ENCODE results near the gene MRPL36. TPM values are rescaled to one million over a fixed set of nuclear protein-coding genes. Genes with fewer than 3 reads are reported as not detected.
A peak's percentile ranks its signal among the peaks of the same experiment; 100 is the strongest.
"Not testable (repeated sequence)": the region's sequence is repeated elsewhere in the genome, so short reads cannot be mapped to it uniquely, and the experiment has no call there.

The MRPL36 gene
- total and polyA plus RNA-seq, 4 experiments from 2014 or later, result 30.7 to 85.1 (median 54.7) TPM

GRCh38 chr5:1803192-1803591 lies 3.6 kb upstream of the MRPL36 start:
- H3K36me3 ChIP-seq (ENCODE audit: insufficient read depth, low read length), result peaks cover 57% of the 10 kb centered on the region
- POLR2A ChIA-PET (ENCODE audit: partially characterized antibody), result interaction anchor here (3.1 kb wide), 1 partner anchor 10 kb away, joined by 47 read pairs; no protein-coding TSS in a partner anchor
- intact Hi-C loops (cut with micrococcal nuclease), result loop anchor here (5.0 kb wide), 1 partner anchor 66 kb away; no protein-coding TSS in a partner anchor

GRCh38 chr5:1801967-1802295 lies 2.3 kb upstream of the MRPL36 start:
- no peaks in the 10 kb centered on the region for H3K27me3 Mint-ChIP-seq
- H3K9me3 Mint-ChIP-seq, result no peaks in the 10 kb centered on the region

More at GRCh38 chr5:1803192-1803591, 3.6 kb upstream of the MRPL36 start:
- H3K9me3 Mint-ChIP-seq, result no peaks in the 10 kb centered on the region
- H3K4me1 Mint-ChIP-seq, result peaks cover 27 to 73% (median 49%) of the 10 kb centered on the region in 4 donors
- H3K4me3 ChIP-seq (ENCODE audit: low read length in 2 of 2), result no peak overlapping the region
- CTCF ChIA-PET (ENCODE audit: partially characterized antibody), result interaction anchor here (1.3 kb wide), 1 partner anchor 40 kb away, joined by 4 read pairs; no protein-coding TSS in a partner anchor
- H3K27ac Mint-ChIP-seq, result peak overlapping the region in 5 of 7 donors; percentile 68 to 88 (median 77)
- no peaks in the 10 kb centered on the region for H3K27me3 ChIP-seq (ENCODE audit: insufficient read depth, low read length)
- DNase-seq, result no peak
- H3K27ac ChIP-seq (ENCODE audit: low read depth, low read length), result no peak overlapping the region
- peaks cover 47% of the 10 kb centered on the region for H3K4me1 ChIP-seq (ENCODE audit: insufficient read depth, low read length)
- peaks cover 41 to 74% of the 10 kb centered on the region in 2 donors for H3K36me3 Mint-ChIP-seq
- H3K9me3 ChIP-seq (ENCODE audit: control insufficient read depth in 1 of 2, low read length in 2 of 2), result no peaks in the 10 kb centered on the region
- H3K4me3 Mint-ChIP-seq, result peak overlapping the region; percentile 47 to 99 (median 60)
- no peaks in the 10 kb centered on the region for H3K27me3 Mint-ChIP-seq

GRCh38 chr5:1801222-1801966 lies 1.8 kb upstream of the MRPL36 start, which contains the start of gene NDUFS6:
NDUFS6 (plus strand) TSS chr5:1801407; CDS start chr5:1801418, 11 bp downstream.
- peaks cover 29 to 69% of the 10 kb centered on the region in 2 donors for H3K36me3 Mint-ChIP-seq
- peak within 1 kb of the TSS; percentile 94 to 99 (median 96) for H3K4me3 Mint-ChIP-seq
- CTCF ChIA-PET (ENCODE audit: partially characterized antibody), result interaction anchor here (1.3 to 2.6 kb wide), 3 partner anchors 9 to 63 kb away, joined by 5 to 10 read pairs (median 8); no protein-coding TSS in a partner anchor
- H3K4me3 ChIP-seq (ENCODE audit: low read length in 2 of 2), result peak within 1 kb of the TSS; percentile 93 to 97
- DNase-seq, result peak; percentile 65 to 78 (median 76)
- H3K27me3 Mint-ChIP-seq, result no peaks in the 10 kb centered on the region
- peaks cover 48% of the 10 kb centered on the region for H3K36me3 ChIP-seq (ENCODE audit: insufficient read depth, low read length)
- H3K9me3 ChIP-seq (ENCODE audit: control insufficient read depth in 1 of 2, low read length in 2 of 2), result no peaks in the 10 kb centered on the region
- no peaks in the 10 kb centered on the region for H3K9me3 Mint-ChIP-seq
- intact Hi-C loops (cut with micrococcal nuclease), result loop anchor here (1.0 to 5.0 kb wide), 4 partner anchors 9 to 277 kb away; no protein-coding TSS in a partner anchor
- POLR2A ChIA-PET (ENCODE audit: partially characterized antibody), result interaction anchor here (1.1 to 3.1 kb wide), 5 partner anchors 9 to 167 kb away, joined by 3 to 47 read pairs (median 4); no protein-coding TSS in a partner anchor
- peaks cover 61% of the 10 kb centered on the region for H3K4me1 ChIP-seq (ENCODE audit: insufficient read depth, low read length)
- H3K4me1 Mint-ChIP-seq, result peaks cover 27 to 70% (median 44%) of the 10 kb centered on the region in 4 donors
- H3K27ac ChIP-seq (ENCODE audit: low read depth, low read length), result peak within 1 kb of the TSS; percentile 91
- H3K27me3 ChIP-seq (ENCODE audit: insufficient read depth, low read length), result no peaks in the 10 kb centered on the region
- peak within 1 kb of the TSS; percentile 92 to 100 (median 99) for H3K27ac Mint-ChIP-seq

More at GRCh38 chr5:1801967-1802295, 2.3 kb upstream of the MRPL36 start:
- peak overlapping the region; percentile 93 to 97 for H3K4me3 ChIP-seq (ENCODE audit: low read length in 2 of 2)
- peaks cover 53% of the 10 kb centered on the region for H3K36me3 ChIP-seq (ENCODE audit: insufficient read depth, low read length)
- ChIA-PET POLR2A (ENCODE audit: partially characterized antibody) (interaction anchor here (1.5 to 3.1 kb wide), 2 partner anchors 9 kb away, joined by 4 to 47 read pairs; no protein-coding TSS in a partner anchor), CTCF (ENCODE audit: partially characterized antibody) (interaction anchor here (1.3 to 2.6 kb wide), 3 partner anchors 10 to 64 kb away, joined by 5 to 10 read pairs (median 8); no protein-coding TSS in a partner anchor)
- peak overlapping the region; percentile 91 for H3K27ac ChIP-seq (ENCODE audit: low read depth, low read length)
- H3K27ac Mint-ChIP-seq, result peak overlapping the region; percentile 82 to 99 (median 85)
- DNase-seq, result no peak
- intact Hi-C loops (cut with micrococcal nuclease), result loop anchor here (1.0 to 5.0 kb wide), 4 partner anchors 10 to 278 kb away; no protein-coding TSS in a partner anchor
- no peaks in the 10 kb centered on the region for H3K9me3 ChIP-seq (ENCODE audit: control insufficient read depth in 1 of 2, low read length in 2 of 2)
- no peaks in the 10 kb centered on the region for H3K27me3 ChIP-seq (ENCODE audit: insufficient read depth, low read length)
- peaks cover 31 to 70% (median 48%) of the 10 kb centered on the region in 4 donors for H3K4me1 Mint-ChIP-seq
- H3K4me1 ChIP-seq (ENCODE audit: insufficient read depth, low read length), result peaks cover 57% of the 10 kb centered on the region
- H3K4me3 Mint-ChIP-seq, result peak overlapping the region; percentile 94 to 99 (median 96)
- H3K36me3 Mint-ChIP-seq, result peaks cover 35 to 72% of the 10 kb centered on the region in 2 donors

GRCh38 chr5:1800472-1801221 lies 1.0 kb upstream of the MRPL36 start:
- H3K4me3 Mint-ChIP-seq, result peak overlapping the region; percentile 94 to 99 (median 96)
- H3K27ac Mint-ChIP-seq, result peak overlapping the region; percentile 92 to 100 (median 99)
- H3K27me3 Mint-ChIP-seq, result no peaks in the 10 kb centered on the region
- peak overlapping the region; percentile 91 for H3K27ac ChIP-seq (ENCODE audit: low read depth, low read length)
- H3K36me3 Mint-ChIP-seq, result peaks cover 26 to 65% of the 10 kb centered on the region in 2 donors
- no peaks in the 10 kb centered on the region for H3K27me3 ChIP-seq (ENCODE audit: insufficient read depth, low read length)
- H3K9me3 ChIP-seq (ENCODE audit: control insufficient read depth in 1 of 2, low read length in 2 of 2), result no peaks in the 10 kb centered on the region
- no peaks in the 10 kb centered on the region for H3K9me3 Mint-ChIP-seq
- CTCF ChIA-PET (ENCODE audit: partially characterized antibody), result interaction anchor here (1.8 to 2.6 kb wide), 2 partner anchors 8 to 28 kb away, joined by 8 to 10 read pairs; no protein-coding TSS in a partner anchor
- intact Hi-C loops (cut with micrococcal nuclease), result loop anchor here (1.0 to 5.0 kb wide), 4 partner anchors 8 to 276 kb away; no protein-coding TSS in a partner anchor
- POLR2A ChIA-PET (ENCODE audit: partially characterized antibody), result interaction anchor here (0.9 to 3.1 kb wide), 12 partner anchors 8 to 488 kb away, joined by 3 to 47 read pairs (median 4); no protein-coding TSS in a partner anchor
- DNase-seq, result peak; percentile 60 to 81 (median 70)
- peaks cover 61% of the 10 kb centered on the region for H3K4me1 ChIP-seq (ENCODE audit: insufficient read depth, low read length)
- peaks cover 26 to 70% (median 43%) of the 10 kb centered on the region in 4 donors for H3K4me1 Mint-ChIP-seq
- H3K4me3 ChIP-seq (ENCODE audit: low read length in 2 of 2), result peak overlapping the region; percentile 93 to 97
- peaks cover 41% of the 10 kb centered on the region for H3K36me3 ChIP-seq (ENCODE audit: insufficient read depth, low read length)

GRCh38 chr5:1799110-1799601 lies 481 bp downstream of the MRPL36 start:
- Mint-ChIP-seq H3K36me3 (peaks cover 17 to 50% of the 10 kb centered on the region in 2 donors), H3K9me3 (peaks cover 0 to 1% (median 0%) of the 10 kb centered on the region in 8 donors), H3K27ac (peak overlapping the region; percentile 48 to 99 (median 82)), H3K4me3 (peak overlapping the region; percentile 78 to 98 (median 89)), H3K27me3 (no peaks in the 10 kb centered on the region), H3K4me1 (peaks cover 28 to 76% (median 50%) of the 10 kb centered on the region in 4 donors)
- ChIA-PET POLR2A (ENCODE audit: partially characterized antibody) (interaction anchor here (1.8 to 3.0 kb wide), 2 partner anchors 9 to 22 kb away, joined by 6 to 15 read pairs; no protein-coding TSS in a partner anchor), CTCF (ENCODE audit: partially characterized antibody) (no interaction called here)
- intact Hi-C loops (cut with micrococcal nuclease), result loop anchor here (10.0 kb wide), 1 partner anchor 454 kb away; the partner anchor contains the start of gene CLPTM1L
- peak overlapping the region; percentile 91 for H3K27ac ChIP-seq (ENCODE audit: low read depth, low read length)
- H3K4me1 ChIP-seq (ENCODE audit: insufficient read depth, low read length), result peaks cover 61% of the 10 kb centered on the region
- DNase-seq, result peak in 3 of 5 donors; percentile 22 to 52 (median 32)
- H3K36me3 ChIP-seq (ENCODE audit: insufficient read depth, low read length), result peaks cover 26% of the 10 kb centered on the region
- no peaks in the 10 kb centered on the region for H3K27me3 ChIP-seq (ENCODE audit: insufficient read depth, low read length)
- peak overlapping the region; percentile 69 to 93 for H3K4me3 ChIP-seq (ENCODE audit: low read length in 2 of 2)
- no peaks in the 10 kb centered on the region for H3K9me3 ChIP-seq (ENCODE audit: control insufficient read depth in 1 of 2, low read length in 2 of 2)

GRCh38 chr5:1798589-1798988 lies 1.0 kb downstream of the MRPL36 start:
- peaks cover 62% of the 10 kb centered on the region for H3K4me1 ChIP-seq (ENCODE audit: insufficient read depth, low read length)

More at GRCh38 chr5:1798589-1798988, 1.0 kb downstream of the MRPL36 start:
- intact Hi-C loops (cut with micrococcal nuclease), result loop anchor here (10.0 kb wide), 1 partner anchor 454 kb away; the partner anchor contains the start of gene CLPTM1L
- H3K4me3 Mint-ChIP-seq, result peak overlapping the region; percentile 78 to 98 (median 89)
- POLR2A ChIA-PET (ENCODE audit: partially characterized antibody), result interaction anchor here (1.8 to 3.0 kb wide), 2 partner anchors 9 to 22 kb away, joined by 6 to 15 read pairs; no protein-coding TSS in a partner anchor
- H3K27me3 ChIP-seq (ENCODE audit: insufficient read depth, low read length); H3K9me3 ChIP-seq (ENCODE audit: control insufficient read depth in 1 of 2, low read length in 2 of 2); H3K9me3 Mint-ChIP-seq; H3K27me3 Mint-ChIP-seq; CTCF ChIA-PET (ENCODE audit: partially characterized antibody); DNase-seq; H3K27ac ChIP-seq (ENCODE audit: low read depth, low read length): not testable (repeated sequence)
- H3K36me3 Mint-ChIP-seq, result peaks cover 12 to 44% of the 10 kb centered on the region in 2 donors
- H3K36me3 ChIP-seq (ENCODE audit: insufficient read depth, low read length), result peaks cover 20% of the 10 kb centered on the region
- H3K27ac Mint-ChIP-seq, result peak overlapping the region; percentile 66 to 92 (median 82)
- peaks cover 29 to 76% (median 51%) of the 10 kb centered on the region in 4 donors for H3K4me1 Mint-ChIP-seq
- peak overlapping the region; percentile 69 to 93 for H3K4me3 ChIP-seq (ENCODE audit: low read length in 2 of 2)
